GM18511 (cell line): ENCODE results near the gene GEN1.

Experiments
- ATAC-seq: cut with Tn5 transposase; IDR thresholded peaks from one replicate; pipeline ENCODE4 v1.9.1; 2021; ENCODE audit warnings: mild to moderate bottlenecking, moderate library complexity; ENCODE audit not compliant: unreplicated experiment

GEN1 gene

DNA sequence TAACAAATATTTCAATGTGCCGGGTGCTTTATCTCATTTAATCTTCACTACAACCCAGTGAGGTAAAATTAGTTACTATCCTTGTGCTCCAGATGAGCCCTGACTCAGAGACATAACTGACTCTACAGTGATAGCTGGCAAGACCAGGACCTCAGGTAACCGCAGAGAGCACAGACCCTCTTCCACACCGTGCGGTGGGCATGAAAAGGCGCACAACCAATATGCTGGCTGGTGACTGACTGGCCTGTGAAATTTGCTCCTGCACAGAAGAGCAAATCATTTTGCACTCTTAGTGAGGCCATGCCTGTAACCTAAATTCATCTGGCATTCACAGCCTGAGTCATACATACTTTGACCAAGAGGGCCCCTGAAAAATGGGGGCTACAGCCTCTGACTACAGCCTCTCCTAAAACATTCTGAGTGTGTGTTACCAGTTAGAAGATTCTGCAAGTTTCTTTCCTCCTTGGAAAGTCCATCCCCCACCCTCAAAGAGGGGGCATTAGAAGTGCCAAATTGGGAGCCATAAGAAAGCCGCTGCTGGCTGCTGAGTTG is 39.9 kb downstream of the GEN1 start:
- ATAC-seq: no peak

DNA sequence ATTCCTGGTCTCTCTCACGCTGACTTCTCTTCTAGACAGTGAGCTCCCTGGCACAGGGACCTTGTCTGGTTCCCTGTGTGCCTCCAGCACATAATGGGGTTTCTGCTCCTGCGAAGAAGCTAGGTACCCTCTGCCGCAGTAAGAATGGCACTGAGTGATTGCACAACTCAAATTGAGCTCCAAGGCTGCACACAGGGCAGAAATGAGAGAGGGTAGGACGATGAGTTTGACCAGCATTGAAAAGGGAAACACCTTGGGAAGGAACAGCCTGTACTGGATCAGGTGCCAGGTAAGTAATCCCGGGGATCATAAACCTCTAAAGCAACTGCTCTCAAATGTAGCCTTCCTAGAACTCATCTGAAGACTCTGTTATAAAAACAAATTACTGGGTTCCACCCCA is 41.4 kb downstream of the GEN1 start:
- no peak for ATAC-seq

DNA sequence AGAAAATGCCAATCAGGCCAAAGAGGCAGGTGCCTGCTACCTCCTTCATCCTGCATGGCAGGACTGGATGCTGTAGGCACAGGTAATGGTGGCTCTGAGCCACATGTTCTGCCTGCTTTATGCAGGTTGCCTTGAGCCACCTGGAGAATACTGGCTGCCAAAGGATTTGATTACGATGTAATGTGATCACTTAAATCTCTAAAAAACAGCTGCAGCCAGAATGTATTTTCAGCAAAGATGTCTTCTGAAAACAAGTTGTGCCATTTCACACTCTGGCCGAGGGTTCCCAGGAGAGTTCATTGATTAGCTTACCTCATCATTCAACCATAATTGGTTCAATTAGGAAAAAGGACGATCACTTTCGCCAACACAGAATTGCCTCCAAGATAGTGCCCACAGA is 44.4 kb downstream of the GEN1 start:
- no peak for ATAC-seq

DNA sequence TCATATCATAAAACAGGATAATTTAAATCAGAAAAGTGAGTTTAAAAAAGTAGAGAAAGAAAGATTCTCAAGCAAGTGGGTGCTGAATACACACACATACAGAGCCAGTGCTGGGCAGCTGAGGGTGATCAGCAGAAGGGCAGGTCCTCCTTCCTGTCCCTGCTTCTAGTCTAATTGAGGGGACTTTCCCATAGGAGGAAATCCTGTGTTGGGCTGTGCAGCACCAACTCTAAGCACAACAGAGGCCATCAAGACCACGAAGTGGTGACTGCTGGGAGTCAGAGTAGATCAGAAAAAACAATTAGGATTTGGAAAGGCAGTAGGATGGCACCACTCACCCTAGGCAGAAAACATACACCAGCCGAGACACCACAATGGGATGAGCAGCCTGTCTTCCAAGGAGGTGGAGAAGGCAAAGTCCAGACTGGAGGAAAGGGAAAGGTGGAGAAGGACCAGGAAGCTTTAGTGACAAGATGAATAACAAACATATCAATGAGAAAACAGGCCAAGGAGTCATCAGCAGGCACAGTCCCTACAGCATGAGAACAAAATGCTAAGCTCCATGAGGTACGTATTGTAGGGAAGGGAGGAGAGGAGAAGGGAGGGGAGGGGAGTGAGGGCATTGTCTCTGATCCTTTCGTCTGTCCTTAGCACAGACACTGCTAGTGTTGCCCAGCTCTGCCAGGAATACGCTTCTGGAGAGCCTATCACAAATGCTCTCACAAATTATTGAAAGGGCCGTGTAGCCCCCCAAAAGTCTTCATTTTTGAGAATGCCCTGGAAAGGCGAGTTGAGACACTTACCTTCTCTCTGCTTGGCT is 45.6 kb downstream of the GEN1 start:
- ATAC-seq: no peak

DNA sequence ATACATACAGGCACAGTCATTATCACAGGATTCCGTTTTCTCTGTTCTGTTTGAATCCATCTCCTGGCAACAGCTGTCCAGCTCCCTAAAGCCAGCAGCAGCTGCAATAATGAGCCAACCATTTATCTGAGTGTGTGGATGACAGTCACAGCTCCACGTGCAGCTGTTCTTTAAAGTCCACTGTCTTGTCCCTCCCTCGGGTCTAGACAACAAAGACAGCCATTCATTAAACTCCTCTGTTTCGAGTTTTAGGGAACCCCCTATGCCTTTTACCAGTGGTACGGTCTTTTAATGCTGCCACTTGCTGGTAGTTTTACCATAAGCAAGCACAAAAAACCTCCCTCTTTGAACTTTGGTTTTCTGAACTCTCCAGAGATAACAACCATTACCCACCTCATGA is 46.3 kb downstream of the GEN1 start:
- ATAC-seq: no peak

DNA sequence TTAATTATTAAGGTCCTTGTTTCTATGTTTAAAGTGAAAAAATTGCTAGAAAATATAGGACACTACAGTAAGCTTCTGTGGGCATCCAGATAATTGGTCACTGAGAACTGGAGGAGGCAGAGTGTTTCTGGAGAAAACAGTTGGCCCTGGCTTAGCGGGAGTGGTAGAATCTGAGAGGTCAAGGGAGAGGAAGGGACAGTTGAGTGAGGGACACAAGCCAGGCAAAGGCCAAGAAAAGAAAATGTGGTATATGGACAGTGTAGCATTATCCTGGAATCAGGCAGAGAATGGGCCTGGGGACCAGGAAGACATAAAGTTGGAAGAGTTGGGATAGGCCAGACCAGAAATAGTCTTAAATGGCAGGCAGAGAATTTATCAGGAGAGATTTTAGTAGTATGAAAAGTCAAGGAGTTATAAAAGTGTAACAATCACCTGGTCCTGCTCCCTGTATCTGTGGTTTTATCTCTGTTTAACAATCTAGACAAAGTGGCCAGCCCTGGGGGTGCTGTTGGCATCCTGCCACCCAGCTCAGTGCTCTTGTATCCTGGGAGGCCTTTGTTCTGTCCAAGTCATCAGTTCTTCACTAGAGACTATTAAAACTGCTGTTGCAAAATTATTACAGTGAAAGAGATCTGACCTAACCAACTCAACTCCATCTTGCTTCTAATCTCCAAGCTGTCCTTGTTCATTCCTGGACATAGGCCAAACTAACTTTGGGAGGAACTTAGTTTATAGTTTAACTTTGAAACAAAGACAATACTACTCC is 46.9 kb downstream of the GEN1 start:
- no peak for ATAC-seq

DNA sequence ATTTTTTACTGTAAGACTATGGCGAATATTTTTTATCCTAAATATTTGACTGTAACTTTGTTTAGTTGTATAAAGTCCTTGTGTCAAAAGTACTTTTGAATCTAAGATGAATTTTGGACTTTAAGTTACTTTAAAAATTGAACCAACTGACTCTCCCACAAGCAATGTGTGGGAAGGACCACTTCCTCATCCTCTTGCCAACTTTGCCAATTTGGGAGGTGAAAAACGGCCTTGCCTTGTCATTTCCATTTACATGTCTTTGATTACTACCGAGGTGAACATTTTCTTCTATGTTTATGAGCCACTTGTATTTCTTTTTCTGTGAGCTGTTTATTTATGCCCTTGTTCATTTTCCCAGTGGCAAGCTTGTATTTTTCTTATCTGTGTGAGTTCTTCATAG is 49.6 kb downstream of the GEN1 start:
- no peak for ATAC-seq

DNA sequence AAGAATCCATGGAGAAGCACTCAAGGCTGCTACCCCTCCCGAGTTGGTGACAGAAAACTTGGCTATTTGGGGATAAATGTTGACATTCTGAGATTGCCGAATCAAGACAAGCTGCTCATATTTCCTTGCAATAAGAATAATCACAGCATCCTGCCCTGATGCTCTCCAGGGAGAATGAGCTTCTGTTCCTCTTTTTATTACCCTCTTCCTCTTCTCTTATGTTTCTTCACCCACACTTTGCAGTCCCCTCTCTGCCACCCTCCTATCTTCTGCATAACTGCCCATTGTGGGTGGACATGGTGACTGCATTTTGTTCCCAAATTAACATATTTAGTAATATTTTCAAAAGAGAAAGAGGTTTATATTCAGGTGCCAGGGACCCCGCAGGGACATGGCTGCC is 50.4 kb downstream of the GEN1 start:
- peak; percentile 79 for ATAC-seq

DNA sequence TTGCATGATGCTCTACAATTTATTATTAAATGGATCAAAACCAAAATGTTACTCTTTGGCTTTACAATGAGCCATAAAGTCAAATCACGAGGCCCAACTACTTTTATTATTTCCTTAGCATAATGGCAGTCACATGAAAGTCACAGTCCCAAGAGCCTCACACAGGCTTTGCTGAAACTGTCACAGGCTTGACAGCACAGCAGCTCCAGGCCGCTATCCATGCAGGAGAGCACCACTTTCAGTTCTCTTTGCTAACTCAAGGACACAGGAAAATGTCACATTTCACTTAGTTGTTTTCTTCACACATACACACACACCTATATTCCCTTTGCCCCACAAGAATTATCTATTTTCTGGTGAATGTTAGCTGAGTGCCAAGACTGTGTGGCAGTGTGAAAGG is 51.2 kb downstream of the GEN1 start:
- ATAC-seq: peak; percentile 42

DNA sequence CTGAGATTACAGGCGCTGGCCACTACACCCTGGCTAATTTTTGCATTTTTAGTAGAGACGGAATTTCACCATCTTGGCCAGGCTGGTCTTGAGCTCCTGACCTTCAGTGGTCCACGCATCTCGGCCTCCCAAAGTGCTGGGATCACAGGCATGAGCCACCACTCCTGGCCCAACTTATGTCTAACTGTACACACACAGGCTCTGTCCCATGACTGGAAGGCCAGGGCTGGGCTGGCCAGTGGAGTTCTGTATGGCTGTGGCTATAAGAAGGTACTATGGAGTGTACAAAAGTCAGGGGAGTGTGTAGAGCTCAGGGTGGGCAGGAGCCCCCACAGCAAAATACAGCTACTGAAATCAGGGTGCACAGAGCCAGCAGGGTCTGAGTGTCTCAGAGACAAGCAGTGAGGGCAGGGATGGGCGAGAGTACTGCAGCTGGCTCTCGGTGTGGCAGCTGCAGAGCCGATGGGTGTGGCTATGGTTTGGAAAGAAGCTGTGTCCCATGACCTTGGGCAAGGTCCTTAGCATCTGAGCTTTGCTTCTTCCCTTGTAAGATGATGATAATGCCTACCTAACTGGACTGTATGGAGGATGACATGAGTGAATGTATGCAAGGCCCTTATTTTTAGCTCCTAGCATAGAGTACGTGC is 51.9 kb downstream of the GEN1 start:
- no peak for ATAC-seq

DNA sequence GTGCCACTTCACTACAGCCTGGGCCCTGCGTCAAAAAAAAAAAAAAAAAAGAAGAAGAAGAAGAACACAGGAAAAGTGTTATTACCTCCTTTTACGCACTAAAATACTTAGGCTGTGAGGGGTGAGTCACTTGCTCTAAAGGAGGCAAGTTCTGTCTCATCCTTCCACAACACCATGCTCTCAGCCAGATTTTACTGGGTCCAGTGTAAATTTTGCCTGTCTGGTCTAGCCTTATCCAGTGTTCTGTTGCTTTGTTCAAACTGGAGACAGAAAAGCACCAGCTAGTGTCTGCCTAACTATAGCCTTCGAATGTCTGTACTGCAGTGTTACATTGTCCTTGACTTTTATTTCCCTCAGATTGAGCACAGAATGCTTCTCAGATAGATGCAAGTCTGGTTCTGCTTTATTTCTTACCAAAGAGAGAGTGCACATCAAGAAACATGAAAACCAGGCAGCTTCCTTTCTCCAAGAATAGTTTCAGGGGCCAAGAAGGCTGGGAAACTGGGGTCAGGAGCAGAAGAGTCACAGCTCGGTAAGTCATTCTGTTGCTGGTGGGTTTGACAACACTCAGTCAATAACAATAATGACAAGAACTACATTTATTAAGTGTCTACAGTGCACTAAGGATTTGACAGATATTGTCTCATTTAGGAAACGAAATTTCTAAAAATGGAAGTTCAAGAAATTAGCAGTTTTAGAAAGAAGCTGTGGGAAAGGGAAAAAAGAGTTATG is 59.2 kb downstream of the GEN1 start:
- peak; percentile 51 for ATAC-seq

DNA sequence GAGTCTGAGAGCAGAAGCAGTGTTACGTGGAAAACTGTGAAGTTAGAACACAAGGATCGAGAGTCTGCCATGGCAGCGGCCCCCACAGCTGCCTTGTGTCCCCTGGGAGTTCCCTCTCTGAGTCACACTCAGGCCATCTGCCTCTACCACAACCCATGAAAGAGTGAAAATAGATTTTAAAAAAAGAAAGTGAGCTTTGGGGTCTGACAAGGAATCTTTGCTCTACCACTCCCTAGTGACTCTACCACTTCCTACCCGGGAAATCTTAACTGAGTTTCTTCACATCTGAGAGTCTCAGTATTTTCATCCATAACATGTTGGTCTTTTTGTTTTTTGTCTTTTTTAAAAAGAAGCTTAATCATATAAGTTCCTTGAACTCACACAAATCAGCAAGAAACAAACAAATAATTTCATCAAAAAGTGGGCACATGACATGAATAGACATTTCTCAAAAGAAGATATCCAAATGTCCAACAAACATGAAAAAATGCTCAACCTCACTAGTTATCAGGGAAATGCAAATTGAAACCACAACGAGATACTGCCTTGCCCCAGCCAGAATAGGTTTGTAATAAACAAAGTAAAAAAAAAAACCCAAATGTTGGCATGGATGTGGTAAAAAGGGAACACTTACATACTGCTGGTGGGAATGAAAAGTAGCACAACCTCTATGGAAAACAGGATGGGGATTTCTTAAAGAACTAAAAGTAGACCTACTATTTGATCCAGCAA is 60.0 kb downstream of the GEN1 start:
- ATAC-seq: peak; percentile 88

DNA sequence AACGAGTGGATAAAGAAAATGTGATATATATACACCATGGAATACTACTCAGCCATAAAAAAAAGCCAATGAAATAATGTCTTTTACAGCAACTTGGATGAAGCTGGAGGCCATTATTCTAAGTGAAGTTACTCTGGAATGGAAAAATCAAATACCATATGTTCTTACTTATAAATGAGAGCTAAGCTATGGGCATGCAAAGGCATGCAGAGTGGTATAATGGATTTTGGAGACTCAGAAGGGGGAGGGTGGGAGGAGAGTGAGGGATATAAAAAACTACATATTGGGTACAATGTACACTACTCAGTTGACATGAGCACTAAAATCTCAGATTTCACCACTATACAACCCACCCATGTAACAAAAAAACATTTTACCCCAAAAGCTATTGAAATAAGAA is 60.7 kb downstream of the GEN1 start:
- ATAC-seq: no peak

DNA sequence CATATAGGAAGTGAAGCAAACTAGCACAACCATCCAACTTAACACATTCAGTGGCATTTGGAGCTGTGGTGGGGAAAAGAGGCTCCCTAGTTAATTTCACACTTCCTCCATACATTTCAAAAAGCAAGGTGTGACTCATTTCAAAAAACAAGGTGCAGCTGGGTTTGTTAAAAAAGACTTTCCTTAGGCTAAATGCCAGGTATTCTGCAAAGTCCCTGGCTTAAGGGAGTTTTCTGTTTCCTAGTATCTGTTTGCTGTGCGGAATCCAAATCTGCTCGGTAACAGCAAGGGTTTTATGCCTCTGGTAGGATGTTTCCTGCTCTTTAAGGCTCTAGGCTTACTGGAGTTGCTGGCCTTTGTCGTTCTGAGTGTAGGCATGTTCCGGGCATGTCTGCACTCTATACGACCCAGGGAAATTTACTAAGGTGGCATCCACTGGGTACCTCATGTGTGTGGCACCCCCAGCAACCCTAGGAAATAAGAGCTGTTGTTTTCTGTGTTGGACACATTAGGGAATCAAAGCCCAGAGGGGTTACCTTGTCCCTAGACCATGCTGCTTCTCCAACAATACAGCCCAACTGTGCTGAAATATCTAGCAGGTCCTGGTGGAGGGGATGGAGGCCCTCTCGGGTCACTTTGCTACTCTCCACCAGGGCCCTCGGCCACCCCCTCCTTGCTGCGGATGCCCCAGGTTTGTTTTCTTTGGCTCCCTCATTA is 61.7 kb downstream of the GEN1 start:
- ATAC-seq: peak; percentile 27

DNA sequence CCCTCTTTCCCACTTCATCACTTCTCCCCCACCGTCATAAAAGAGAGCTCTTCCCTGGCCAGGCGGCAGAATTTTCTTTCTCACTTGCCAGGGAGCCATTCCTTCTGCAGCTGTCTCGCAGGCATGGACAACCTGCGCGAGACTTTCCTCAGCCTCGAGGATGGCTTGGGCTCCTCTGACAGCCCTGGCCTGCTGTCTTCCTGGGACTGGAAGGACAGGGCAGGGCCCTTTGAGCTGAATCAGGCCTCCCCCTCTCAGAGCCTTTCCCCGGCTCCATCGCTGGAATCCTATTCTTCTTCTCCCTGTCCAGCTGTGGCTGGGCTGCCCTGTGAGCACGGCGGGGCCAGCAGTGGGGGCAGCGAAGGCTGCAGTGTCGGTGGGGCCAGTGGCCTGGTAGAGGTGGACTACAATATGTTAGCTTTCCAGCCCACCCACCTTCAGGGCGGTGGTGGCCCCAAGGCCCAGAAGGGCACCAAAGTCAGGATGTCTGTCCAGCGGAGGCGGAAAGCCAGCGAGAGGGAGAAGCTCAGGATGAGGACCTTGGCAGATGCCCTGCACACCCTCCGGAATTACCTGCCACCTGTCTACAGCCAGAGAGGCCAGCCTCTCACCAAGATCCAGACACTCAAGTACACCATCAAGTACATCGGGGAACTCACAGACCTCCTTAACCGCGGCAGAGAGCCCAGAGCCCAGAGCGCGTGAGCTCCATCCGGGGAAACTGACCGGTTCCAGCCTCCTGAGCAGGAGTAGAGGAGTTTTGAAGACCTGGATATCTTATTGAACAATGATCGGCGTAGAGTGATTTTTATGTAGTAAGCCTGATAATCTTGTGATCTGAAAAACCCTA is 62.7 kb downstream of the GEN1 start, which contains the start of gene MSGN1:
Gene MSGN1 (plus strand): TSS at position 65 of the 850 bp plus-strand sequence. CDS start 59 bp downstream, at position 124.
- ATAC-seq: no peak

DNA sequence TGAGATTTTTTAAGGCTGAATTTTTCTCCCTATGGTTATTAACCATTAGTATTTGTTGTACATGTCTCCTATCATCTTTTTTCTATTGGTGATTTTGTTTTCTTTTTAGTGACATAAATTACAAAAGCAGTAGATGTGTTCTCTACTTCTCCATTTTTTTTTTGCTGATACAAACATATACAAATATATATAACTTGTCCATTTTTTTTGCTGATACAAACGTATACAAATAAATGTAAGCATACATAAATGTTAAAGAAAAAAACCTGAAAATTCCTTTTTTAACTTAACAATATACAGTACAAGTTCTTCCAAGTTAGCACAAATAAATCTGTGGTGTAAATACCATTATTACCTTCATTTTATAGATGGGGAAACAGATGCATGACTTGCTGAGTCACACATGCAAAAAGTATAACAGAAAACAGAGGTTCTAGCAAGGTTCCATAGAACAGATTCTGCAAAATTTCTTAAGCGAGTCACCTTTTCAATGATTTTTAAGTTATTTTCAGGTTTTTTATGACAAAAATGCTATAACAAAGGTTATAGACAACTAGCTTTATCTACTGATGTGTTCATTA is 64.4 kb downstream of the GEN1 start:
- ATAC-seq: no peak

DNA sequence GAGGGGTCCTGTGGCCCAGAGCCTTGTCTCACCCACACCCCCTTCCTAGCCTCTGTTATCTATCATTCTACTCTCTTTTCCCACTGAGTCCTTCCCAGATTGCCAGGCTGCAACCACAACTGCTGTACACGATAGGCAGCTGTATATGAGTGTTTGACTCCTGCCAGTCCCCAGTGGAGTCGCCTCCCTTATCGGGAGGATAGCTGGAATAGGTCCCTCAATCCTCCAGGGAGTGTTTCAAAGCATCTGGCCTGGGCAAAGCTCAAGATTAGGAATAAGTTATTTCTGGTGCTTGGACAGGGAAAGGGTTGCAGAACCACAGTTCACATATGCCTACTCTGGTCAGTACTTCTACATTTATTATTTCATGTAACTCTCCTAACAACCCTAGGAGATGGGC is 67.1 kb downstream of the GEN1 start:
- no peak for ATAC-seq
